Activated T-helper 2 cell treated with anti-CD3 and anti-CD28 coated beads, Interferon-gamma antibody, Interleukin-2, Interleukin-4, amounts not matched to agents 10 μg/mL and 5 μg/mL and 100 μg/mL, durations not matched to agents 14 hours and 24 hours and 36 hours (primary cell): ENCODE measurements around the gene TCOF1. TPM values are rescaled to one million over a fixed set of nuclear protein-coding genes. Genes with fewer than 3 reads are reported as not detected.

ENCODE experiments used
- DNase-seq: peaks from one replicate; pipeline ENCODE4 v3.0.0; 2021; ENCODE audit warnings: low spot score
- H3K27ac Mint-ChIP-seq: one replicate; pipeline ENCODE4 v1.8.0; 2021; ENCODE audit warnings: mixed read lengths
- H3K27me3 Mint-ChIP-seq: one replicate; pipeline ENCODE4 v1.8.0; 2021; ENCODE audit warnings: low read depth, mixed read lengths
- H3K36me3 Mint-ChIP-seq: one replicate; pipeline ENCODE4 v1.8.0; 2021; ENCODE audit warnings: low read depth, mixed read lengths
- H3K4me1 Mint-ChIP-seq: one replicate; pipeline ENCODE4 v1.8.0; 2021; ENCODE audit warnings: low read depth, mixed read lengths
- H3K4me3 Mint-ChIP-seq: one replicate; pipeline ENCODE4 v1.8.0; 2021; ENCODE audit warnings: low read depth, mild to moderate bottlenecking, moderate library complexity, mixed read lengths
- H3K9me3 Mint-ChIP-seq: one replicate; pipeline ENCODE4 v1.8.0; 2021; ENCODE audit warnings: mixed read lengths
- intact Hi-C: fragments of 100-400 bp; cut with micrococcal nuclease; formaldehyde crosslinking; loops from one replicate; pipeline ENCODE4 v1.15.1; 2023
- total RNA-seq: library from RNA; stranded (reverse); gene quantifications from 2 replicates; pipeline ENCODE4 v1.2.3, GENCODE V29; 2022

The TCOF1 gene
- total RNA-seq, 1 donor from 2014 or later, result 98.2 TPM

DNA sequence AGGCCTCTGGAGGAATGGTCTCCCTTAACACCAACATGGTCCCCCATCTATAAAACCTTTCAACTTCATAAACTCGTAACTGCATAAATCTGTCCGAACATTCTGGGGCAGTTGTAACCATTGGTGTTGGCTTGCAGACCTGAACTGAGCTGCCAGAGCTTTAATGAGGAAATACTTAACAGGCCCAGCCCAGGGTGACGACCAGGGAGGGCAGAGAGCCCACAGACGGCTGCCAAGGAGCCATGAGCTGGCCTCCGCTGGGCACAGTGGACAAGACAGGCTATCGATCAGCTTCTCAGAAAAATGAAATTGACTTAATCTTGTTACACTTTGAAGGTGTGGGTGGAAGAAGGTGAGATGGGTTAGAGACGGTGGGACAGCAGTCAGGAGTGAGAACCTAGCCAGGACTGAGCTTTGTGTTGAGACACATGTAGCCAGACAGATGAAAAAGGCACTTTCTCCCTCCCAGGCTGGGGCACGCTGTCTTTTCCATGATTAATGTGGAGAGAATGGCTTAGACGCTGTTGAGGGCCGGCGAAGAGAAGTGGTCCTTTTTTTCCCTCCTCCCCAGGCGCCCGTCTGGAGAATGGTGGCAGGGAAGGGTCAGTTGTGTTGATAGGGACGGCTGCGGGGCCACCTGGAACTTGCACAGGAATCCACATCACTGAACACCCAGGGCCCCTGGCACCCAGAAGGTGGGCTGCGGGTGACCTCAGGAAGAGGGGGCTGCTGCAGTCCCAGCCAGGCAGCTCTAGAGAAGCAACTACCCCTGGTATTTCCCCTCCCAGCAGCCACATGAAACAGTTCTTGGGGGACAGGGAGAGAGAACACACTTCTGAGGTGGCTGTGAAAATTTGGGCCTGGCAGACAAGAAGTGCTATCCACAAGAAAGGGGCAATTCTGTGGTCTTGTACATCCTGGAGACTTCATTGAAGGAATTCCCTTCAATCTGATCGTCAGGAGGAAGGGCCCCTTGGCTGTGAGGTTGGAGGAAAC, 27.3 kb upstream of the TCOF1 start:
- Mint-ChIP-seq H3K27me3 (peaks cover 3% of the 10 kb centered on the region), H3K4me3 (no peak overlapping the region), H3K27ac (no peak overlapping the region), H3K9me3 (no peaks in the 10 kb centered on the region), H3K36me3 (no peaks in the 10 kb centered on the region), H3K4me1 (no peaks in the 10 kb centered on the region)
- no peak for DNase-seq
- intact Hi-C loops, result no loop called here

DNA sequence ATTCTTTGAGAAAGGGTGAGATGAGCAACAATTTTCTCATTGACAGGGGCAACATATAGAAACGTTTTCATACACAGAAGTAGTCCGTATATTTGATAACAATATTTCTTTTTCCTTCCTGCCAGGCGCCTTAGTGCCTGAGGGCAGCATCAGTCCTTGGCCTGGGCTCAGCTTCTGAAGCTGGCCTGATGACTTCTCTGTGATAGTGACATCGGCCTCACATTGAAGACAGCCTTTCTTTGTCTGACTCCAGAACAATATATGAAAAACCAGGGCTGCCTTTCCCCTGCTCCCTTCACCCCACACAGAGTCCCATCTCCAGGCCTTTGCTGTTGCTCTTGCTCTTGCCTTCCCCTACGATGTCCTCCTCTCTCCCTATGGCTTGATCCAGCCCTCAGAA, 24.1 kb upstream of the TCOF1 start:
- H3K27me3 Mint-ChIP-seq, result peaks cover 1% of the 10 kb centered on the region
- H3K27ac Mint-ChIP-seq, result no peak overlapping the region
- H3K4me3 Mint-ChIP-seq, result no peak overlapping the region
- H3K4me1 Mint-ChIP-seq, result no peaks in the 10 kb centered on the region
- H3K36me3 Mint-ChIP-seq, result no peaks in the 10 kb centered on the region
- intact Hi-C loops, result no loop called here
- no peaks in the 10 kb centered on the region for H3K9me3 Mint-ChIP-seq
- no peak for DNase-seq

DNA sequence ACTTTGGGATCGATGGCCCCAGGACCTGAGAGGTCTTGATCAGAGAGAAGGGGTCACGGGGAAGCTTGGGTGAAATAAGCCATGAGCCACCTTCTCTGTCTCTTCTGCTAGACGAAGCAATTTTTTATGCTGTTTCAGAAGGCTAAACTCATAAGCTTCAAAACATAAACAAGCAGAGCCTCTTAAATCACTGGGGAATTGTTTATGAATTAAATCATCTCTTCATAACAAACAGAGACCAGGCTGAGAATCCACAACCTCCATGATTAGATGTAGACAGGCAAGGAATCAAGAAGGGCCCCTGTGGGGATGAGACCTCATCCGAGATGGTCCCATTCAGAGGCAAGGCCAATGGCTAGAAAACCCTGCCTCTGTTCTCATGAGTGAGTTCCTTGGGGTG, 21.7 kb upstream of the TCOF1 start:
- peaks cover 1% of the 10 kb centered on the region for H3K27me3 Mint-ChIP-seq
- intact Hi-C loops, result no loop called here
- peaks cover 4% of the 10 kb centered on the region for H3K4me1 Mint-ChIP-seq
- H3K4me3 Mint-ChIP-seq, result no peak overlapping the region
- no peak for DNase-seq
- H3K27ac Mint-ChIP-seq, result no peak overlapping the region
- H3K36me3 Mint-ChIP-seq, result no peaks in the 10 kb centered on the region
- no peaks in the 10 kb centered on the region for H3K9me3 Mint-ChIP-seq

DNA sequence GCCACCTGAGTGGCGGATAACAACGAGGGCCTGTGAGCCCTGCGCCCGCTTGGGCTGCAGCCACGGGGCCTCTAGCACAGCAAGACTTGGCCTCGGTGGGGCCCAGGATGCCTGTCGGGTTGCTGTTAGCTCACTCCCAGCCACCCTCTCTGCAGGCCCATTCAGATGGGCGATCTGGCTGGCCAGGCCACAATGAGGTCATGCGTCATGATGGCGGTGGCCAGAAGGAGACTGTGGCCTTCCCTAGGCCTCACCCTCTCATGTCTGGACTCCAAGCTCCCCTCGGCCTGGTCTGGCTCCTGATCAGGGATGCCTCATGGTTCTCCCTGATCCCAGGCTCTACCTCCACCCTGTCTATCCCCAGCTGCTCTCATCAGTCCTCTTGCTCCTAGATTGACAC, 19.0 kb upstream of the TCOF1 start:
- H3K9me3 Mint-ChIP-seq, result no peaks in the 10 kb centered on the region
- intact Hi-C loops, result no loop called here
- no peaks in the 10 kb centered on the region for H3K36me3 Mint-ChIP-seq
- no peak overlapping the region for H3K27ac Mint-ChIP-seq
- H3K4me3 Mint-ChIP-seq, result no peak overlapping the region
- DNase-seq, result no peak
- H3K4me1 Mint-ChIP-seq, result peaks cover 15% of the 10 kb centered on the region
- peaks cover 1% of the 10 kb centered on the region for H3K27me3 Mint-ChIP-seq

DNA sequence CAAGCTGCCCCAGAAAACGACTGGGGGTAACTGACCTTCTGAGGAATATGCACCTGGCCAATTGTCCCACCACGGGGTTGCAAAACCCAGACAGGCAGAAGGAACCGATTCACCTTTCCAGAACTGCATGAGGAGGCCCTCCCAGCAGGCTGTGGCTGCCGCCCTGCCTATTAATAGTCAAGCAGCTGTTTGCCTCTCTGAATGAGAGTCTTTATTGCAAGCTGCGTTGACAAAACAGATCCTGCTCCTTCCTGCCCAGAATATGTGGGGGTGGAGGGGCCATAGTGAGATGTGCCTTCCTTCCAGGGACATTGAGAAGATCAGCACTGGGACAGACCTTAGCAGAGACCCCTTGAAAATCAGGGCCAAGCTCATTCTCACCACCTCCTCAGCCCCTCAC, 18.3 kb upstream of the TCOF1 start:
- intact Hi-C loops, result no loop called here
- no peaks in the 10 kb centered on the region for H3K9me3 Mint-ChIP-seq
- H3K27me3 Mint-ChIP-seq, result no peaks in the 10 kb centered on the region
- H3K27ac Mint-ChIP-seq, result no peak overlapping the region
- H3K4me1 Mint-ChIP-seq, result peaks cover 15% of the 10 kb centered on the region
- H3K4me3 Mint-ChIP-seq, result no peak overlapping the region
- DNase-seq, result no peak
- no peaks in the 10 kb centered on the region for H3K36me3 Mint-ChIP-seq

DNA sequence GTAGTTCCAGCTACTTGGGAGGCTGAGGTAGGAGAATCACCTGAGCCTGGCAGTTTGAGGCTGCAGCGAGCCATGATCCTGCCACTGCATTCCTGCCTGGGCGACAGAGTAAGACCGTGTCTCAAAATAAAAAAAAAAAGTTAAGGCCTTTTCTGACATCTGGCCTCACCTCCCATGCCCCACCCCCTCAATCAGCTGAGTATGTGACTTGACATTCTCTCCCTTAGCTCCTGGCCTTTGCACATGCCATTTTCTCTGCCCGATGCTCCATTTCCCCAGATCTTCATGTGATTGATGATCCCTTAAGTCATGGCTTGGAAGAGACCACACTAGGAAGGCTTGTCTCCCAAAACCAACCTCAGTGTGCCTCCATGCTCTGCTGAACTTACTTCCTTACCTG, 17.7 kb upstream of the TCOF1 start:
- Mint-ChIP-seq H3K36me3 (no peaks in the 10 kb centered on the region), H3K9me3 (no peaks in the 10 kb centered on the region), H3K27ac (no peak overlapping the region), H3K4me3 (no peak overlapping the region), H3K4me1 (peaks cover 15% of the 10 kb centered on the region), H3K27me3 (peaks cover 5% of the 10 kb centered on the region)
- no peak for DNase-seq
- intact Hi-C loops, result no loop called here

DNA sequence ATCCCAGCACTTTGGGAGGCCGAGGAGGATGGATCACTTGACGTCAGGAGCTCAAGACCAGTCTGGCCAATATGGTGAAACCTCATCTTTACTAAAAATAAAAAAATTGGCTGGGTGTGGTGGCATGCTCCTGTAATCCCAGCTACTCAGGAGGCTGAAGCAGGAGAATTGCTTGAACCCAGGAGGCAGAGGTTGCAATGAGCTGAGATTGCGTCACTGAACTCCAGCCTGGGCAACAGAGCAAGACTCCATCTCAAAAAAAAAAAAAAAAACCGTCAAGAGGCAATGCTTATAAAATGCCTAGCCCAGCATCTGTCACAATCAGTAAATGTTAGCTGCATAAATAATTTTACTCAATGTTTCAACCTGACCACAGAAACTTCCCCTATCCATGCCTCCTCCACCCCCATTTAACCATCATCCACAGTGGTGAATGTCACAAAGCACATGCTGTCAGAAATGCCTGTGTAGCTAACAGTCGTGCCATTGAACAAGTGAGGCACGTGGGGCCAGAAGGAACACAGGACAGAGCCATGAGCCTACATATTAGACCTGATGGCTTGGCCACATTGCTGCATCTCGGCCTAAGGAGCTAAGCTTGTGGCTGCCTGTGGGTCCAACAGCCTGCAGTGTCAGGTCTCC, 16.8 kb upstream of the TCOF1 start:
- no peaks in the 10 kb centered on the region for H3K36me3 Mint-ChIP-seq
- DNase-seq, result no peak
- peaks cover 5% of the 10 kb centered on the region for H3K27me3 Mint-ChIP-seq
- peaks cover 15% of the 10 kb centered on the region for H3K4me1 Mint-ChIP-seq
- H3K4me3 Mint-ChIP-seq, result no peak overlapping the region
- H3K9me3 Mint-ChIP-seq, result no peaks in the 10 kb centered on the region
- intact Hi-C loops, result no loop called here
- H3K27ac Mint-ChIP-seq, result no peak overlapping the region

DNA sequence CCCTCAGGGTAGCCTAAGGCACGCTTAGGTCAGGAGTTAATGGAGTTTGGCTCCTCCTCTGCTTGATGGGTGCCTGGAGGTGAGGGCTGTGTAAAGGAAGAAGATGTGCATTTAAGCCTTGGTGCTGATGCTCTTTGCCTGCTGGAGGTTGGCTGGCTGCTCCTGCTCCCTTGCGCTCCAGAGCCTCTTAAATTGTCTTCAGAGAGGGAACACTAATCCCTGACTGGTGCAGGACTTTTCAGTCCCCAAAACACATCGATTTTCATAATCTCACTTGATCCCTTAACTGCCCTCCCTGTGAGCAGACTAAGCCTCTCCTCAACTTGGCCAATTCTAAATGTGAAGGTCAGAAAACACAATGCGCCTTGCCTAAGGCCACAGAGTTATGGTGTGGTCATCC, 16.2 kb upstream of the TCOF1 start:
- H3K4me1 Mint-ChIP-seq, result peaks cover 15% of the 10 kb centered on the region
- H3K27me3 Mint-ChIP-seq, result peaks cover 5% of the 10 kb centered on the region
- no peaks in the 10 kb centered on the region for H3K36me3 Mint-ChIP-seq
- H3K9me3 Mint-ChIP-seq, result no peaks in the 10 kb centered on the region
- no peak for DNase-seq
- no peak overlapping the region for H3K27ac Mint-ChIP-seq
- intact Hi-C loops, result no loop called here
- H3K4me3 Mint-ChIP-seq, result no peak overlapping the region

DNA sequence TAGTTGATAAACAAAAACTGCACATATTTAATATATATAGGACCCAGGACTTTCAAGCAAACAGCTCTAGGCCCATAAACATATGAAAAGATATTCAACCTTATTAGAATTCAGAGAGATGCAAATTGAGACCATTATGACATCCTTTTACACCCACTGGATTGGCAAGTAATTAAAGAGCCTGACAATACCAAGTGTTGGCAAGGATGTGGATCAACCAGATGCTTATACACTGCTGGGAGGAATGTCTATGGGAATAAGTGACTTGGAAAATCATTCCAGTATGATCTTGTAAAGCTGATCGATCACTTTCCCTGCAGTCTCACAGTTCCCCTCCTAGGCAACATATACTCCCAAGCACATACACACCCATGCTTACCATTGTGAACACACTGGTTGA, 15.5 kb upstream of the TCOF1 start:
- H3K9me3 Mint-ChIP-seq, result no peaks in the 10 kb centered on the region
- H3K36me3 Mint-ChIP-seq, result no peaks in the 10 kb centered on the region
- no peak overlapping the region for H3K27ac Mint-ChIP-seq
- intact Hi-C loops, result no loop called here
- DNase-seq, result no peak
- H3K27me3 Mint-ChIP-seq, result peaks cover 5% of the 10 kb centered on the region
- peaks cover 15% of the 10 kb centered on the region for H3K4me1 Mint-ChIP-seq
- no peak overlapping the region for H3K4me3 Mint-ChIP-seq

DNA sequence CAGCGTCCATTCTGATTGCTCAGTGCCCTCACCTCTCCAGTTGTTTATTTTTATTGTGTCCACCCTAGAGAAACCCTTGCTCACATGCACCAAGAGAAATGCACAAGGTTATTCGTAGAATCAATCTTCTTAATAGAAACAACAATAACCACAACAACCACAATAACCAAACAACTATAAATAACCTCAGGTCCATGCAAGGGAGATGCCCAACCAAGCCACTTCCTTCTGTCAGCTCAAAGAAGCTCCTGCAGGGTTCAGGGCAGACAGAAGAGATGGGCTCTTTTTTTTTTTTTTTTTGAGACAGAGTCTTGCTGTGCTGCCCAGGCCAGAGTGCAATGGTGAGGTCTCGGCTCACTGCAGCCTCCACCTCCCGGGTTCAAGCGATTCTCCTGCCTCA, 14.9 kb upstream of the TCOF1 start:
- Mint-ChIP-seq H3K27me3 (peaks cover 7% of the 10 kb centered on the region), H3K4me3 (no peak overlapping the region), H3K9me3 (no peaks in the 10 kb centered on the region), H3K27ac (no peak overlapping the region), H3K36me3 (no peaks in the 10 kb centered on the region), H3K4me1 (peaks cover 15% of the 10 kb centered on the region)
- DNase-seq, result no peak
- intact Hi-C loops, result no loop called here

DNA sequence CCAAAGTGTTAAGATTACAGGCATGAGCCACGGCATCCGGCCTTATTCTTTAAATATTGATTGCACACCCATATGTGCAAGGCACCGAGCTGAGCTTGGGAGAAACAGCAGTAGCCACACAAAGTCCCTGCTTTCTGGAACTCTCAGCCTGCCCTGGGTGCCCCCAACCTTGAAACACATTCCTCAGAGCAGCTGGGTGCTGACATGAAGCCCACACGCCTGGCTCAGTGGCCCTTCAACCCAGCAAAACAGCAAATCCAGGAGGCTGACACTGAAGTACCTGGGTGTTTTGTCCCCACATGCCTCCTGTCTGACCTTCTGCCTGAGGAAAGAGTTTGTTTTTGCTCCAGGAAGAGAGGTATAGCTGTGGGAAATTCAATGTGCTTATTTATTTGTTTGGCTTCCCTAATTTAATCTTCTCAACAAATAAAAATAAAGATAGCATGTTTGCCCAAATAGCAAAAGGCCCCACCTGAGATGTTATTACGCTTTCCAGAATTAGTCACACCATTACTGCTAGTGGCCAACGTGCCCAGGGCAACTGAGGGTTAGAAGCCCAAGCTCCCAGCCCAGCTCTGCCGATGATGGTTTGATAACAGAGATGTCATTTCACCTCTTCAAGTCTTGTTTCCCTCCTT, 13.4 kb upstream of the TCOF1 start:
- intact Hi-C loops, result no loop called here
- H3K36me3 Mint-ChIP-seq, result no peaks in the 10 kb centered on the region
- no peak overlapping the region for H3K4me3 Mint-ChIP-seq
- no peak for DNase-seq
- H3K9me3 Mint-ChIP-seq, result no peaks in the 10 kb centered on the region
- peaks cover 10% of the 10 kb centered on the region for H3K27me3 Mint-ChIP-seq
- H3K4me1 Mint-ChIP-seq, result peaks cover 15% of the 10 kb centered on the region
- H3K27ac Mint-ChIP-seq, result no peak overlapping the region

DNA sequence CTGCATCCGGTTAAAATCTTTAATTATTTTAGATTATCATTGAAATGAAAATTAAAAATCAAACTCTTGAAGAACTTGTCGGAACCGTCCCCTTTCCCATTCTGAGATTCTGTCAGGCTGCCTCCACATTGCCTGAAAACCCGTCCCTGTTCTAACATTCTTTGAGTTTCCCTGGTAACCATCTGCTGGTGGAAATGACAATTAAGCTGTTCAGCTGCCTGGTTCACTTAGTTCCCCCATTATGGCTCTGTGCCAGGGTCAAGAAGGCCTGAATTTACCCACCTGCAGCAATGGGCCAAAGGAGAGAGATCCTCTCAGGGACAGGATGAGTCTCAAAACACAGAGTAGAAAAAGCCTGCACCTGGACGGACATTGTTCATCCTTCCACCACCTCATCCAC, 11.8 kb upstream of the TCOF1 start:
- H3K27ac Mint-ChIP-seq, result no peak overlapping the region
- no peak for DNase-seq
- H3K4me1 Mint-ChIP-seq, result peaks cover 16% of the 10 kb centered on the region
- intact Hi-C loops, result no loop called here
- H3K9me3 Mint-ChIP-seq, result no peaks in the 10 kb centered on the region
- no peak overlapping the region for H3K4me3 Mint-ChIP-seq
- no peaks in the 10 kb centered on the region for H3K36me3 Mint-ChIP-seq
- peaks cover 10% of the 10 kb centered on the region for H3K27me3 Mint-ChIP-seq

DNA sequence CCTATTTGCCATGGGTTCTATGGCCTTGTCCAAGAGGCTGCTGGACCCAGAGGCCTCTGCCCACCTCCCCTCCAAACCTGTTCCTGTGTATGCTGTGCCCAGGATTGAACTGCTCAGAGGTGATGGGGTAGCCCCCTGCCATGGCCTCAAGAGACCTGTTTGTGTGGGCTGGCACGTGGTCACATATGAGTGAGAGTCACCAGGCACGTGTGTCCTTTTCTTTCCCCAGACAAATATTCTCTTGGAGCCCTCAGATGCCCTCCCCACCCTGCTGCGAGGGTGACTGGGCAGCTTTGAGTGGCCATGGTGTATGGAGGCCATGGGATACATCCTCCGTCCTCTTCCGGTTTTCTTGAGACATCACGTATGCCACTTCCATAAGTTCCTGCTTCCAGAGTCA, 10.9 kb upstream of the TCOF1 start:
- H3K4me1 Mint-ChIP-seq, result peaks cover 16% of the 10 kb centered on the region
- H3K4me3 Mint-ChIP-seq, result no peak overlapping the region
- H3K9me3 Mint-ChIP-seq, result no peaks in the 10 kb centered on the region
- peaks cover 10% of the 10 kb centered on the region for H3K27me3 Mint-ChIP-seq
- no peak overlapping the region for H3K27ac Mint-ChIP-seq
- intact Hi-C loops, result no loop called here
- DNase-seq, result no peak
- H3K36me3 Mint-ChIP-seq, result no peaks in the 10 kb centered on the region
